DMS 273 (cell line): ENCODE results near the gene GAPDH.
"Not testable (repeated sequence)": the region's sequence is repeated elsewhere in the genome, so short reads cannot be mapped to it uniquely, and the experiment has no call there.

ENCODE experiments used
- DNase-seq: peaks from one replicate; lab custom pipeline; 2025; ENCODE audit not compliant: unreplicated experiment; lab: John Stamatoyannopoulos, UW

GAPDH gene

DNA sequence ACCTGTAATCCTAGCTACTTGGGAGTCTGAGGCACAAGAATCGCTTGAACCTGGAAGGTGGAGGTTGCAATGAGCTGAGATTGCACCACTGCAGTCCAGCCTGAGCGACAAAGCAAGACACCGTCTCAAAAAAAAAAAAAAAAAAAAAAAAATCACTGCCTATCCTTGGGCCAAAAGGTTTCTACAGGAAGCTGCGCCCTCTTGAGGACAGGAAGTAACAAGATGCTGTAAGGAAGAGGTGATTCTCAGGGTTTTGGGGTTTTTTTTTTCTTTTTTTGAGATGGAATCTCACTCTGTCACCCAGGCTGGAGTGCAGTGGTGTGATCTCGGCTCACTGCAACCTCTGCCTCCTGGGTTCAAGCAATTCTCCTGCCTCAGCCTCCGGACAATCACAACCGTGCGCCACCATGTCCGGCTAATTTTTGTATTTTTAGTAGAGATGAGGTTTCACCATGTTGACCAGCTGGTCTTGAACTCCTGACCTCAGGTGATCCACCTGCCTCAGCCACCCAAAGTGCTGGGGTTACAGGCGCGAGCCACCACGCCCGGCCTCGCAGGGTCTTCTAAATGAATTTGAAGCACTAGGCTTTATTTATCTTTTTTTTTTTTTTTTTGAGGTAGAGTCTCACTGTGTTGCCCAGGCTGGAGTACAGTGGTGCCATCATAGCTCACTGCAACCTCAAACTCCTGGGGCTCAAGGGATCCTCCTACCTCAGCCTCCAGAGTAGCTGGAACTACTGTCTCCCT, 23.9 kb downstream of the GAPDH start:
- peak; percentile 46 for DNase-seq

DNA sequence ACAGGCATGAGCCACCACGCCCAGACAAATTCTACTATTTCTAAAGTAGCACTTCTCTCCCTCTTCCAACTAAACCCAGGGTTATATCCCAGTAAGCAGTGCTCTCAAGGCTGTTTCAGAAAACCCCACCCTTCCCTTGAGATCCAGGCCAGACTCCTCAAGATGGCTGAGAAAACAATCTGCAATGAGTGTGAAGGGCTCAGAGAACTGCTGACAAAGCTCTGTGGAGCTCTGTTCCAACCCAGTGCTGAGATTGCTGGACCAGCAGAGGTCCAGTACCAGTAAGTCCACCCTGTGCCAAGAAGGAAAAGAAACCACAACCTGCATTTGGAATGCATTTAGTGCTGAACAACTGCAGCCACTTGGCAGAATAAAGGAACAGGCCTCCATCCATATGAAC, 25.2 kb downstream of the GAPDH start:
- DNase-seq: no peak

DNA sequence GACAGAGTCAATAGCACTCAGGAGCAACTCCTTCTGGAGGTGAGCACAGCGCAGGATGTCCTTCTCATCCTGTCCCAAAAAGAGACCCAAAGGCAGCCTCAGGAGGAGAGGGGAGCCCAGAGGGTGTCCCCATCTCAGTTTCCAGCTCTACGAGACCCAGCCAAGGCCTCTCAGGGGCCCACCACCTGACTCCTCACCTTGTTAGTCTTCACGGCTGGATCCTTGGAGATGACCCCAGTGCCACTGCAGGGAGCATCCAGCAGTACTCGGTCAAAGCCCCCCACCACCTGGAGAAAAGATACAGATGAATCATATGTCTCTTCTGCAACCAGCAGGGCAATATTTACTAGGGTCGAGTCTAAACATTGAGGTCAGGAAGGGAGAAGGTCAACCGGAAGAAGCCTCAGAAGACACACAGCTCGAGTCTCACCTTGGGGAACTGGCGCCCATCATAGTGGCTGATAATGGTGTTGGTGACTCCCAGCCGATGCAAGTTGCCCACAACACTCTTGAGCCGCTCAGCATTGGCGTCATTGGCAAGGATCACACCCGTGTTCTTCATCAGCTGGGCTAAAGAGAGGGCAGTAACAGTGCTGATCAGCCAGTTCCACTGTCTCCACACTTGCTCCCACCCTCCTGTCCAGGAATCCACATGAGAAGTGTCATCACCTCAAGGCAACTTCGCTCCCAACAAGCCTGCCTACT, 26.3 kb downstream of the GAPDH start:
- no peak for DNase-seq

DNA sequence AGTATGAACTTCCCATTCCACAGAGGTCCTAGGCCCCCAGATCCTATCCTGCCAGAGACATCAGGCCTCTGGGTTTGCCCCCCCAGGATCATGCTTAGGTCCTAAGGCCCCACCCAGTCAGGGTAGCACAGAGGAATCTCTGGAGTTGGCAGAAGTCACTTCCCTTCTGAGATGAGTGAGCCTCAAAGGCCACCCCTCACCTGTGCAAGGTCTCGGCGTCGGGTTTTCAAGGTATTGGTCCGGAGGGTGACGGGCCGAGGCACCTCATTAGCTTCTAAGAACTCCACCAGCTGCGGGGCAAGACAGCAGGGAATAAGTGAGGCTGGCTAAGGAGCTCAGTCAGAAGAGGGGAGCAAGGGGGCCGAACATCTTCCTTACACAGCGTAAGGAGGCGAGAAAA, 28.6 kb downstream of the GAPDH start:
- no peak for DNase-seq

DNA sequence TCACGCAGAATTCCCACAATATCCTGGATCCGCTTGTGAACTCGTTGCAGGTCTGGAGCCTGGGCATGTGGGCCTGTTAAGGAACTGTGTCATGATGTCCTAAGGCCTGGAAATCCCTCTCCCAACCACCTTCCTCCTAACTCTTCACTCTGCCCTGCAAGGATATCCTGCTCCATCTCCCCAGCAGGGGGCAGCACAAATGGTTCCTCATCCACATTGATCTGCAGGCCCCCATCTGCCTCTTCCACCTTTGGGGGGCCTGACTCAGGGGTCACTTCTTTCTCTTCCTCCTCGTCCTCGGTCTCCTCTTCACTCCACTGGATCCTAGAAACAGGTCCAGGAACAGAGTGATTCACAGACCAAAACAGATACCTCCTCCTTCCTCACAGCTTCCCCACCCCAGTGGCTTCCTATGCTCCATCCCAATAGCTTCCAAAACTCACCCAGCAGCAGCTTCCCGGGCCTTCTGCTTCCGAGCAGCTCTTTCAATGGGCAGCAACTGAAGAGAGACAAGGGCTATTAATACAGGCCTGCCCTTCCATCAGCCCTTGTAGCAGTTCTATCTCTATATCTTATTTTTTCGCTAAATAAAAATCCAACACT, 29.2 kb downstream of the GAPDH start:
- peak; percentile 58 for DNase-seq

DNA sequence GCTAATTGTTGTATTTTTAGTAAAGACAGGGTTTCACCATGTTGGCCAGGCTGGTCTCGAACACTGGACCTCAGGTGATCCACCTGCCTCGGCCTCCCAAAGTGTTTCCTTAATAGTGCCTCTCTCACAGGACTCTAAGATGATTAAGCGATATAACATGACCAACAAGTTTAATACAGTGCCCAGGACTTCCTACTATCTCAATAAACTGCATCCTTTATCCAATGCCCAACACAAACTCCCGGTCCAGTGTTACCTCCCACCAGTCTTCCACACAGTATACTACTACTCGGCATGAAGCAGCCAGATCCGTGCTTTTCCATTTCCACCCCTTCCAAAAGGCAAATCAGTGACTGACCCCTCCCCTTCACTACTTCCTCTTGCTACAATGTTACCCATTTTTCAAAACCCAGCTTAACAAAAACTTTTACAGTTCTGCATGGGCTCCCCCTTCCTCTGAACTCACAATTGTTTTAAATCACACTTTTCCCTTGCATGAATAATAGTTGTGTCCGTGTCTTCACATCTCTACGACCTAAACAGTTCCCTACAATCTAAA, 32.9 kb downstream of the GAPDH start:
- DNase-seq: no peak

DNA sequence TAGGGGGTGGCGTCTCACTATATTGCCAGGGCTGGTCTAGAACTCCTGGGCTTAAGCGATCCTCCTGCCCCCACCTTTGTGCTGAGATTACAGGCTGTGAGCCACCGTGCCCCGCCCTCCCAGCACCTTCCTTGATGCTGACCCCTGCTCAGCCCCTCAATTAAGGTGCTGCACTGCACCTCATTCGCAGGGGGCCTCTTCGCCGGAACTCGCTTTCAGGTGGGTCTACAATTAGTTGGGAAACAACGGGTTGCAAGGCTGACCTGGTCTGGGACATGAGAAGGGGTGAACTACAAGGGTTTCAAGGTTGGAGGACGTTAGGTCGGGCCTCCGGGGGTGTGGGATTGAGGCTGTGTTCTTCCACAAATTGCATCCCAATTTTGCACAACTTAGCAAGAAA, 35.0 kb downstream of the GAPDH start:
- DNase-seq: no peak

DNA sequence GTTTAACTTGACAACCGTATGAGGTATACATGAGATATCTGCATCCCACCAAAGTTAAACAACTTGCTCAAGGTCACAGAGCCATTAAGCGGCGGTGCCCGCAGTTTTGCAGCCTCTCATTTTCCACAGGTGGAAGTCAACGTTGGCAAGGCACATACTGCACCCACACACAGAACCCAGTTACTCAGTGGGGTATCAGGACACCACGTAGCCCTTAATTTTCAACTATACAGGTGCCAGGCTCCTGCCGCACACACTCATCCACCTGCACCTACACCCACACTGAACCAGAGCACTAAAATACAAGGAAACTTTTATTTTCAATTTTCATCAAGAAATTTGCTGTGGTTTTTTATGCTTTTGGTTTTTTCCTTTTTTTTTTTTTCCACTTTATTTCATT, 35.5 kb downstream of the GAPDH start:
- DNase-seq: no peak

DNA sequence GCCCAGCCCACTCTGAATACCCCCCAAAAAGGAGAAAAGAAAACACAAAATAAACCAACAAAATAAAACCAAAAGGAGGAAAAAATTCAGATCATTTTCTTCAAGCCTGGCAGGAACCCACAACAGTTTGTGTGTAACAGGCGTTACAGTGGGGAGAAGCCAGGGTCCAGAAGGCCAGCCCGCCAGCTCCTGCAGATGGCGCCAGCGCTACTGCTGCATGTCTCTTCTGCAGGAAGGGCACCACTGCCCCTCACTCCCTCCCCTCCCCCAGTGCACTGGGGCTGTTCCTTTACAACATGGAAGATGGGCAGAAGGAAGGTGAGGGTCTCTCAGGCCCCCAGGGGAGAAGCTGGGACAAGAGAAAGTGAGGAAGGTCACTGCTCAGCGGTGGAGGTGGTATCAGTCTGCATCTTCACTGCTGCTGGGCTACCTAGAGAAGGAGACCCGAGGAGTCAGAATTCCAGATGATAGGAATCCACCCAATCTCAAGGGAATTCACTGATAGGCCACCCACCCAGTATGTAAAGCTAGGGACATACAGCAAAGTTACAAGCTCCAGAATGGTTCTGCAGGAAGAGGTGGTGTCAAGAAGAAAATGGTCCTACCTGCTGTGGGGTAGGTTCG, 36.1 kb downstream of the GAPDH start:
- peak; percentile 72 for DNase-seq

DNA sequence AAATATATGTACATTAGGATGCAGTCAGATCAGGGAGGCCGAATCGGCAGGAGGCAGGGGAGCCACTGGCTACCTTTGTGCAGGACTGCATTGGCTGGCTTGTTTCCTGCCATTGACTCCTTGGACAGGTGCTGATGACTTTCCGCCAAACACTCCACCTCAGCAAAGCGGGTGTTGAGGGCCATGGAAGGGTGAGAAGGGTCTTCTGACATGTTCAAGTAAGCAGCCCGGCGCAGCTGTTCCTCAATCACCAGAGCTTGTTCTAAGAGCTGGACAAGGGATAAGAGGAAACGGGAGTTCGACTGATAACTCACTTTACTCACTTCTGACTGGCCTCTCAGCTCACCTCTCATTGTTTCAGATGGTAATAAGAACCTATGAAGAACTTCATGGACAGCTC, 38.7 kb downstream of the GAPDH start:
- no peak for DNase-seq

DNA sequence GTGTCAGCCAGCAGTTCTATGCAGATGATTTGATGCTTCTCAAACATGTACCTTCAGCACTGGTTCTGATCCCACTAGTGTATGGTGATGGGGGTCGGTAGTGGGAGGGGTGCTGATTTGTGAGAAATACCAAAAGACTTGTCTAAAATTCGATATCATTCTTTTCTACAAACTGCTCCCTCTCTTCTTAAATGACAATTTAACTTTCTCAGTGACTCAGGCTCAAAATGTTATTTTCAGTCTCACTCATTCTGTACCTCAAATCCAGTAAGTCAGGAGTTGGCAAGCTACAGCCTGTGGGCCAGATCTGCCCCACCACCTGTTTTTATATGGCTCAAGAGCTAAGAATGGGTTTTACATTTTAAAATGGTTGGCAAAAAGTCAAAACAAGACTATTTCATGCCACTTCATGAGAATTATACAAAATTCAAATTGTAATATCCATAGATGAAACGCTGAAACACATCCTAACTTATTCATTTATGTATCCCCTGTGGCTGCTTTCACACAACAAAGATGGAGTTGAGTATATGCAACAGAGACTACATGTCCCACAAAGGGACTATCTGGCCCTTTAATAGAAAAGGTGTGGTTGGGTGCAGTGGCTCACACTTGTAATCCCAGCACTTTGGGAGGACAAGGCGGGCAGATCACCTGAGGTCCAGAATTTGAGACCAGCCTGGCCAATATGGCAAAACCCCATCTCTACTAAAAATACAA, 40.4 kb downstream of the GAPDH start:
- no peak for DNase-seq

DNA sequence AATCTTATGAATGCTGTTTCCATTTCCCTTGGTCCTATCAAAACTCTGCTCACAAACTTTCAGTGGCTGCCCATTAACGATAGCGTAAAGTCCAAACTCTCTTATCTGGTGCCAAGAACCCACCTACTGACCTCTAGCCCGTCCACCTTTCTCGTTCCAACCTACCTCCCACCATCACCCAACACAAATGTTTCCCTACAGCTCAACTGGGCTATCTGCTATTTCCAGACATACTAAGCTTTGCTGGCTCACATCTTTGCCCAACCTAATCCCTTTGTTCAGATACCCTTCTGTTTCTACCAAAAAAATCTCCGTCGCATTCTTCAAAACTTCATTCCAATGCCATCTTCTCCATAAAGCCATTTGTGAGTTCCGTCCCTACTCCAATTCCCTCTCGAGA, 41.3 kb downstream of the GAPDH start:
- no peak for DNase-seq

DNA sequence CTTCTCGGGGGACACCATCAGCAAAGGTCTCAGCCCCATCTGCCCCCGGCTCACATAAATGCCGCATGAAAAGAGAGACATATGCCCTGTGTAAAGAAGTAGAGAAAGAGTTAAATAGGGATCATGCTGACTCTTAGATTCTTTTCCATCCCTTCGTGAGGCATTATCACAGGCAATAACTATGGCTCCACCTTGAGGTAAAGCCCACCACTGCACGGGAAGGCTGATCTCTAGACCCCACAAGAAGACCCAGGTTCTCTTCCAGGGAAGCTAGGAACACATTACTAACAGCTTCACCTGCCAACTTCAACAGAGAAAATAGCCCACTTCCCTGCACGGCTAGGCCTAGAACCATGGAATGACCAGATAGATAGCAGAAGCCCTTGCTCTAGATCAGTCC, 47.9 kb downstream of the GAPDH start:
- DNase-seq: peak; percentile 12

DNA sequence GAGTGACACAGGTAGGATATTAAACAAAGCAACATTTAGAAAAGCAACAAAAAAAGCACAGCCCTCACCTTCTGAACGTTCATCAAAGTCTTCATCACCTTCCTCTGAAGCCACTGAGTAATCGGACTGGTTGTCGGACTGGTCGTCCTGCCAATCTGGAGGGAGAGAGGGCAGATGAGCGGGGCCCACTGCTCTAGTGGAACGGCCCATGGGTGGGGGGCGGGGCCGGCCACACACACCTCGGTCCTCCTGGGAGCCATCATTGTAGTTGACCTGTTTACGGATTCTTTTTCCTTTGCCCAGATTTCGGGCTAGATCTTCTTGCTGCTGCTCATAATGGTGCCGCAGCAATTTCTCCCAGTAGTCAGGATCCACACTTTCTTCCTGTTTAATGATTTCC, 48.6 kb downstream of the GAPDH start:
- DNase-seq: no peak

DNA sequence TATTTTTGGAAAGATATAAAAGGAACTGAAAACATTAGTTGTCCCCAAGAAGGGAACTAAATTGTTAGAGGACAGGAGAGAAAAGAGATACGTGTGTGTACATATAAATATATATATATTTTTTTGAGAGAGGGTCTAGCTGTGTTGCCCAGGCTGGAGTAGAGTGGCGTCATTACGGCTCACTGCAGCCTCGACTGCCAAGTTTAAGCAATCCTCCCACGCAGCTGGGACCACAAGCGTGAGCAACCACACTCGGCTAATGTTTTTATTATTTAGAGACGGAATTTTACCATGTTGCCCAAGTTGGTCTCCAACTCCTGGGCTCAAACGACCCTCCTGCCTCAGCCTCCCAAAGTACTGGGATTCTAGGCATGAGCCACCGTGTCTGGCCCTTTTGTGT, 50.0 kb downstream of the GAPDH start:
- DNase-seq: no peak

DNA sequence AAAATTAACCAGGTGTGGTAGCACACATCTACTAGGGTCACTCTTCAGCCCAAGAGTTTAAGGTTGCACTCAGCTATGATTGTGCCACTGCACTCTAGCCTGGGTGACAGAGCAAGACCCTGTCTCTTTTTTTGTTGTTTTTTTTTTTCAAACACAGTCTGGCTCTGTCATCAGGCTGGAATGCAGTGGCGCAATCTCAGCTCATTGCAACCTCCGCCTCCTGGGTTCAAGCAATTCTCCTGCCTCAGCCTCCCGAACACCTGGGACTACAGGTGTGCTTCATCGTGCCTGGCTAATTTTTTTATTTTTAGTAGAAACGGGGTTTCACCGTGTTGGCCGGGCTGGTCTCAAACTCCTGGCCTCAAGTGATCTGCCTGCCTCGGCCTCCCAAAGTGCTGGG, 52.3 kb downstream of the GAPDH start:
- DNase-seq: not testable (repeated sequence)
